Inferior parietal cortex (tissue), 1 donor: ENCODE data around the gene SNX2.

Experiments
- DNase-seq: peaks from one replicate; pipeline ENCODE4 v3.0.0-alpha.2; 2016; ENCODE audit errors: extremely low spot score

SNX2 gene

GRCh38 chr5:122773619-122774018, 1.3 kb upstream of the SNX2 start:
- no peak for DNase-seq

DNA sequence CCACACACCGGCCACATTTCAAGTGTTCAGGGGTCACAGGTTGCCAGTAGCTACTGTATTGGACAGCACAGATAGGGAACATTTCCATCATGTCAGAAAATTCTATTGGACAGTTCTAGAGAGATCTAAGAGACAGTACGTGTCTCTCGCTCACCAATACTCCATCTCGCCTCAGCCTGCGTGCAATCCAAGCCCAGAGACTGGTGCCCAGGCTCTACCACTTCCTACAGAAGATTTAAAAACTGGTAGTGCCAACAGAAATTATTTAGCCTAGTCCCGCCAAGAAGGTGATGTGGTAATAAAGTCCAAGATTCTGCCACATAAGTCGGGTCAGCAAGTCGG, 390 bp upstream of the SNX2 start:
- no peak for DNase-seq

- peak; percentile 32 for DNase-seq
Measured at GRCh38 chr5:122775550-122776542, 966 bp downstream of the SNX2 start.

DNA sequence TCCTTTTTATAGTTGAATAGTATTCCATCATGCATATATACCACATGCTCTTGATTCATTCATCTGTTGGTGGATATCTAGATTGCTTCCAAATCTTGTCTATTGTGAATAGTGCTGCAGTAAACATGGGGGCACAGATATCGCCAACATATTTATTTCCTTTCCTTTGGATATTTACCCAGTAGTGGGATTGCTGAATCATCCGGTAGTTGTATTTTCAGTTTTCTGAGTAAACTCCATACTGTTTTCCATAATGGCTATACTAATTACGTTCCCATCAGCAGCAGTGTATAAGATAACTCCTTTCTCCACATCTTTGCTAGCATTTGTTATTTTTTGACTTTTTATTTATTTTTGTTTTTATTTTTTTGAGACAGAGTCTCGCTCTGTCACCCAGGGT, 3.3 kb downstream of the SNX2 start:
- DNase-seq, result no peak

DNA sequence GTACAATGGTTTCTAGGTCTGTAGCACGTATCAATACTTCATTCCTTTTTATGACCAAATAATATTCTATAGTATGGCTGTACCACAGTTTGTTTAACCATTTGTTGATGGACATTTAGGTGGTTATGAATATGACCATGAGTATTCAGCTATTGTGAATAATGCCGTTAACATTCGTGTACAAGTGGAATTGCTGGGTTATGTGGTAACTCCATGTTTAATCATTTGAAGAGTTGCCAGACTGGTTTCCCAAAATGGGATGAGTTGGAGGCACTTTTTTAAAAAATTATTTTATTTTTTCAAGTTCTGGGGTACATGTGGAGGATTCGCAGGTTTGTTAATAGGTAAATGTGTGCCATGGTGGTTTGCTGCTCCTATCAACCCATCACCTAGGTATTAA, 4.6 kb downstream of the SNX2 start:
- no peak for DNase-seq

- no peak for DNase-seq
Measured at GRCh38 chr5:122780296-122780695, 5.4 kb downstream of the SNX2 start.

GRCh38 chr5:122781465-122781864, 6.6 kb downstream of the SNX2 start:
- no peak for DNase-seq

DNA sequence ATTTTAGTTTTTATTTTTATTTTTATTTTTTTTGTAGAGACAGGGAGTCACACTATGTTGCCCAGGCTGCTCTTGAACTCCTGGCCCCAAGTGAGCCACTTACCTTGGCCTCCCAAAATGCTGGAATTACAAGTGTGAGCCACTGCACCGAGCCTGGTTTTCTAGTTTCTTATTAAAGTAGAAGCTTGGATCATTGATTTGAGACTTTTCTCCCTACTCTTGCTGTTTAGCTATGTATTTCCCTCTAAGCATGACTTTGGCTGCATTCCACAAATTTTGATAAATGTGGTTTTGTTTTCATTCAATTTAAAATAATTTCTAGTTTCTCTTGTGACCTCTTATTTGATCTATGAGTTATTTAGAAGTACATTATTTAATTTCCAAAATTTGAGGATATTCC, 10.4 kb downstream of the SNX2 start:
- DNase-seq, result no peak

DNA sequence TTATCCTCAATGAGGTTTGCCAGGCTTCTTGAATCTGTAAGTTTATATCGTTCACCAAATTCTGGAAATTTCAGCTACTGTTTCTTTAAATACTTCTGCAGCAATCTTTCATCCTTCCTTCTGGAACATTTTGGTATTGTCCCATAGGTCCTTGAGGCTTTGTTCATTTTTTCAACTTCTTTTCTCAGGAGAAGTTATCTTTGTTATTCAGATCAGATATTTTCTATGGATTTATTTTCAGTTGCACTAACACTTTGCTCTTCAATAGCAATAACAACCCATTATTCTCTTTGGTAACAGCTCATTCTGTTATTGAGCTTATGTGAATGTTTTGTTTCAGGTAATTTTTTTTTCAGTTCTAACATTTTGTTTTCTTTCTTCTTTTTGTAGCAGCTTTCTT, 13.5 kb downstream of the SNX2 start:
- no peak for DNase-seq

GRCh38 chr5:122788996-122789395, 14.1 kb downstream of the SNX2 start:
- DNase-seq, result no peak

- no peak for DNase-seq
Measured at GRCh38 chr5:122789461-122790171, 14.7 kb downstream of the SNX2 start.

GRCh38 chr5:122790354-122791103, 15.6 kb downstream of the SNX2 start:
- no peak for DNase-seq

GRCh38 chr5:122805481-122805880, 30.6 kb downstream of the SNX2 start:
- DNase-seq, result no peak

GRCh38 chr5:122810405-122810804, 35.5 kb downstream of the SNX2 start:
- no peak for DNase-seq

DNA sequence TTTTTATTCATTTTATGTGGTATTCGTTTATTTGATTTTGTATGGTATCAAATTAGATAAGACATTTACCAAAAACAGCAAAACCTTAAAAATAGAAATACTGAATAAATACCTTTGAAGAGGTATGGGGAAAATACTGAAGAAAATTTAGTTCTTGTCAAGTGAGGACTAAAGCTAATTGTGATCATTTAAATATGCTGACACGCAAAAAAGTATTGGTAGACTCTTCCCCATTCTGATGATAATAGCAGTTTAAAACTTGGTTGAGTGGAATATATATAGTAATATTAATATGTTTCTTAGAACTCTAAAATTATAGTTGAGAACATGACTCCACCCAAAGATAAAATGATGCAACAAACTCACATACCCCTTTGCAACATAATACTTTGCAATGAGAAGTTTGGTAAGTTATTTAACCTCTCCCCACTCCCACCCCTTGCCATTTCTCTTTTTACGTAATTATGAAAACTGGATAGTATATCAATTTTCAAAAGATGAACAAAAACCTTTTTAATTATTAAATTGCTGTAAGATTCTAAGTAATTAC, 40.4 kb downstream of the SNX2 start:
- DNase-seq, result no peak

DNA sequence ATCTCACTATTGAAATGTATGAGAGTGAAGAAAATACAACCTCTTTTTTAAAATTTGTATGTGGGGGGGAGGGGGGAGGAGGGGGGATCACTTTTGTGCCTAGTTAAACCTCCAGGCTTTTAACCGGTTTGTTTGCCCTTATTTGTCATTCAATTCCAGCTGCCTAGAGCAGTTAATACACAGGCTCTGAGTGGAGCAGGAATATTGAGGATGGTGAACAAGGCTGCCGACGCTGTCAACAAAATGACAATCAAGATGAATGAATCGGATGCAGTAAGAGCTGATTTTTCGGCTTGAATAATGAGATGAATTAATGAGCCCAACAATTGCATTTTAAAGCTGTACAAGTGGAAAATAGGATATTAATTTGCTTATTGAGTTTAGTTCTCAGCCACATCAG, 41.9 kb downstream of the SNX2 start:
- no peak for DNase-seq

DNA sequence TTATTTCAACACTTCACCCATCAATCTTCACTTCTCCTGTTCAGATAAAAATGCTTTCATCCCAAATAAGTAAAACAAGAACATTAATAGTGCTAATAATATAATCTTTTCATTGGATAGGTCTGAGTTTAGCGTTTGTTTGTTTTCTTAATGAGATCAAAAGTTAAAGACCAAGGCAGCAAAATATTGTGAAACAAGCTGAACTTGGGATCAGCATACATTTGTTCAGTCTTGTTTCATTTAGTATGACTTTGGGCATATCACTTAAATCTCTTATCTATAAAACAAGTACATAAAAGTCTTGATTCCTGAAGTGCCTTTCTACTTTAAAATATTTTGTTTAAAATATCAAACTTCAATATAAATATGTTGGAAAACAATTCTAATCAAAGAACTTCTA, 57.1 kb downstream of the SNX2 start:
- no peak for DNase-seq

GRCh38 chr5:122835681-122836080, 60.8 kb downstream of the SNX2 start:
- DNase-seq, result no peak

DNA sequence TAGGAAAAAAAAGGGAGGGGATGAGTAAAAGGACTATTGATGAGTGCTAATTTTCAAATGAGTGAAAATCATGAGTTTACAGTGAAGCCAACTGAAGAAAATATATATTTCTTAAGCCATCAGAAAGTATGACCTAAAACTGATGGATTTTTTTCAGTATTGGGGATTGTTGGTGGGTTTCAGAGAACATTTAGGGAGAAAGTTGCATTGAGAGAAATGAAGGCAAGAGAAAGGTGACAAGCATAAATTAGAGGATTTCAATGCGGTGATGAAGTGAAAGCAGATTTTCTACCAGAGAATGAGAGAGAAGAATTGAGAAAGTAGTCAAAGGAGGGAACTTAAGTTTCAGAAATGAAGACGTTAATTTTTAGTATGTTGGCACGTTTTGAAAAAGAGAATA, 62.1 kb downstream of the SNX2 start:
- no peak for DNase-seq

- DNase-seq, result no peak
Measured at GRCh38 chr5:122839731-122840130, 64.9 kb downstream of the SNX2 start.

DNA sequence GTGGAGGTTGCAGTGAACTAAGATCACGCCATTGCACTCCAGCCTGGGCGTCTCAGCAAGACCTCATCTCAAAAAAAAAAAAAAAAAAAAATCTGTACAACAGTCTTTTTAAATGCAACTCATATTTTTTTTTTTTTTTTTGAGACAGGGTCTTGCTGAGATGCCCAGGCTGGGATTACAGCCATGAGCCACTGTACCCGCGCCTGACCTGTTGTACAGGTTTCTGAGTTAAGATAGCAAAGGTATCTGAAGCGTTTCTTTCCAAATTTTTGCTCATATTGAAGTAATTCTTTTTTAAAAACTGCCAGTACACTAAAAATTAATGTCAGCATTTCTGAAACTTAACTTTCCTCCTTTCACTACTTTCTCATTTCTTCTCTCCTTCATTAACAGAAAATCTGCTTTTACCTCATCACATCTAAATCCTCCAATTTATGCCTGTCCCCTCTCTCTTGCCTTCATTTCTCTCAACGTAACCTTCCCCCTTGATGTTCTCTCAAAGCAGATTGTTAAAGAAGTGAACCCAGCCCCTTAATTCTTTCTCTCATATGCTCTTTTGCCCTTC, 67.2 kb downstream of the SNX2 start:
- DNase-seq, result no peak
